ENCODE results near the gene PTDSS2.

The PTDSS2 gene

DNA sequence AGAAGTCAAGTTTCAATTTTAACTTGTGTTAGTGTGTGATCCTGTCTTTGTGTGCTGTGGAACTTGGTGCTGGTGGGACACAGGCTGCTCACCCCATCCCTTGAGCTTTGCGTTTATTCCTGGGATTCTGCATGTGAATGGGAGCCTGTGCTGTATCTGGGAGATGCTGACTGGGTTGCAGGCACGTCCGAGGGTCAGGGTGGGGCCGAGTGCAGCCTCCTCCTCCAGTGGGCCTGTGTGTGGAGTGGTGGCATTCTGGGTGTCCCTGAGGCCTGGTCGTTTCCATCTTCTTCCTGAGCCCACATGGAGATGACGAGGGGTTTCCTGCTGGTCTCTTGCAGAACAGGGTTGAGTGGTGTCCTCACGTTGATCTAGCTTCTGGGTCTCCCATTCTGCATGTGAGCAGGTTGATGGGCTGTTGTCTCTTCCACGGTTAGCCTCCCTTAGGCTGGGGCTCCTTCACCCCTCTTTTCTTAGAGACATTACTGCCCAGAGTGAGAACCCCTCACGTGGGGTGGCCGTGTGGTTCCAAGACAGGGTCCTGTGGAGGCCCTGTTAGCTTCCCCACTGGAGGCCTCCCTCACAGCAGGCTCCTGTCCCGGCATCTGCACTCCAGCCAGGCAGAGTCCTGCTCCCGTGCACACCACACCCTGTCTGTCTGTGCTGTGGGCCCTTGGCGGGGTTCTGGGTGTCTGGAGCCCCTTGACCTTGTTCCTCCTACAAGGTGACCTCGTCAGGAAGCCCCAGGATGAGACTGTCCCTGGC, 4.9 kb downstream of the PTDSS2 start:
- DNase-seq (ENCODE audit: low read depth): no peak
- no peak overlapping the region for H3K4me3 ChIP-seq (ENCODE audit: low read depth, low read length)
- TF ChIP-seq MYC (IDR thresholded peaks at IDR 0.05; ENCODE audit: low read depth, low read length) (no peak), POLR2A (IDR thresholded peaks at IDR 0.05; ENCODE audit: extremely low read depth, insufficient read length) (no peak)
- TF ChIP-seq, protein P1, sequence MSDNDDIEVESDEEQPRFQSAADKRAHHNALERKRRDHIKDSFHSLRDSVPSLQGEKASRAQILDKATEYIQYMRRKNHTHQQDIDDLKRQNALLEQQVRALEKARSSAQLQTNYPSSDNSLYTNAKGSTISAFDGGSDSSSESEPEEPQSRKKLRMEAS (IDR thresholded peaks at IDR 0.05; ENCODE audit: low read depth, low read length): no peak
- TF ChIP-seq, protein P2, sequence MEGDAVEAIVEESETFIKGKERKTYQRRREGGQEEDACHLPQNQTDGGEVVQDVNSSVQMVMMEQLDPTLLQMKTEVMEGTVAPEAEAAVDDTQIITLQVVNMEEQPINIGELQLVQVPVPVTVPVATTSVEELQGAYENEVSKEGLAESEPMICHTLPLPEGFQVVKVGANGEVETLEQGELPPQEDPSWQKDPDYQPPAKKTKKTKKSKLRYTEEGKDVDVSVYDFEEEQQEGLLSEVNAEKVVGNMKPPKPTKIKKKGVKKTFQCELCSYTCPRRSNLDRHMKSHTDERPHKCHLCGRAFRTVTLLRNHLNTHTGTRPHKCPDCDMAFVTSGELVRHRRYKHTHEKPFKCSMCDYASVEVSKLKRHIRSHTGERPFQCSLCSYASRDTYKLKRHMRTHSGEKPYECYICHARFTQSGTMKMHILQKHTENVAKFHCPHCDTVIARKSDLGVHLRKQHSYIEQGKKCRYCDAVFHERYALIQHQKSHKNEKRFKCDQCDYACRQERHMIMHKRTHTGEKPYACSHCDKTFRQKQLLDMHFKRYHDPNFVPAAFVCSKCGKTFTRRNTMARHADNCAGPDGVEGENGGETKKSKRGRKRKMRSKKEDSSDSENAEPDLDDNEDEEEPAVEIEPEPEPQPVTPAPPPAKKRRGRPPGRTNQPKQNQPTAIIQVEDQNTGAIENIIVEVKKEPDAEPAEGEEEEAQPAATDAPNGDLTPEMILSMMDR (IDR thresholded peaks at IDR 0.05; ENCODE audit: low read depth, low read length): no peak

DNA sequence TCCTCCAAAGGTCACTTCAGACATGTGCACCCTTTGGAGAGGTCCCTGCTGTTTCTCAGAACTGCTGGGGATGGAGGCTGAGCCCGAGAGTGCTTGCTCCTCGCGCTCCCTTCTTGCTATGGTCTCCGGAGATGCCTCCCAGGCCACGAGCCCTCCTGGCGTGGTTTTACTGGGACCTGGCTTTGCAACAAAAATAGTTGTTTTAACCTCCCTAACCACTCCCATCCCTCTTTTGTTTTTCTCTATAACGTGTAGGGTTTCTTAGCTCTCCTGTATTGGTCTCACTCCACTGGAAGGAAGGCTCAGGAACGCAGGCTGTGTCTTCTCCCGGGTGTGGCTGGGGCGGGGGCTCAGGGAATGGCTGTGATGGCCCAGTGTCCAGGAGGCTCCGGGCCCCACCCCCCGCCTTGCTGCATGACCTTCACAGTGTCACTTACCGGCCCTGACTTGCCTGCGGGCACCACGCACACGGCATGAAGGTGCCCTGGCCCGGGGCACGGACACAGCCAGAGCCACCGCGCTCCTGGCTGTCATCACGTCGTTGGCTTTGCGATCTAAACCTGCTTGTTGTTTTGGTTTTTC, 5.6 kb downstream of the PTDSS2 start:
- H3K4me3 ChIP-seq (ENCODE audit: low read depth, low read length): no peak overlapping the region
- TF ChIP-seq, protein P1 (IDR thresholded peaks at IDR 0.05; ENCODE audit: low read depth, low read length): no peak
- TF ChIP-seq, protein P2 (IDR thresholded peaks at IDR 0.05; ENCODE audit: low read depth, low read length): no peak
- TF ChIP-seq POLR2A (IDR thresholded peaks at IDR 0.05; ENCODE audit: extremely low read depth, insufficient read length) (no peak), MYC (IDR thresholded peaks at IDR 0.05; ENCODE audit: low read depth, low read length) (no peak)
- no peak for DNase-seq (ENCODE audit: low read depth)

DNA sequence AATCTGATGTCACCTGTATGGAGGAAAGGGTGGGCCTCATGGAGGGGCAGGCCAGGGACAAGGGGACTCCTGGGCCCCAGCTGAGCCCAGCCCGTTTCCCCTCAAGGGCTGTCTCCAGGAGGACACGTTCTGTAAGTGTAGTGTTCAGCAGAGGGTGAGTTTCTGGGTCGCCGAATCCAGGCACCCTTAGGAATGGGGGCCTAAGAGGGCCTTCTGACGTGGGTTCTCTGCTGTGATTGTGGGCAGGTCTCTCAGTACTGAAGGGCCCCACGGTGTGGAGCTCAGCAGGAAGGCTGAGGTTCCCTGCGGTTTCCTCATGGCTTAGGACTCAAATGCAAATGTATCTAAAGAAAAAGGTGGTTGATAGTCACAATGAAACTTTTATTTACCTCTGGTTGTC, 6.5 kb downstream of the PTDSS2 start:
- no peak overlapping the region for H3K4me3 ChIP-seq (ENCODE audit: low read depth, low read length)
- TF ChIP-seq, protein P1 (IDR thresholded peaks at IDR 0.05; ENCODE audit: low read depth, low read length): no peak
- TF ChIP-seq POLR2A (IDR thresholded peaks at IDR 0.05; ENCODE audit: extremely low read depth, insufficient read length): no peak
- TF ChIP-seq MYC (IDR thresholded peaks at IDR 0.05; ENCODE audit: low read depth, low read length): no peak
- TF ChIP-seq, protein P2 (IDR thresholded peaks at IDR 0.05; ENCODE audit: low read depth, low read length): no peak
- no peak for DNase-seq (ENCODE audit: low read depth)

DNA sequence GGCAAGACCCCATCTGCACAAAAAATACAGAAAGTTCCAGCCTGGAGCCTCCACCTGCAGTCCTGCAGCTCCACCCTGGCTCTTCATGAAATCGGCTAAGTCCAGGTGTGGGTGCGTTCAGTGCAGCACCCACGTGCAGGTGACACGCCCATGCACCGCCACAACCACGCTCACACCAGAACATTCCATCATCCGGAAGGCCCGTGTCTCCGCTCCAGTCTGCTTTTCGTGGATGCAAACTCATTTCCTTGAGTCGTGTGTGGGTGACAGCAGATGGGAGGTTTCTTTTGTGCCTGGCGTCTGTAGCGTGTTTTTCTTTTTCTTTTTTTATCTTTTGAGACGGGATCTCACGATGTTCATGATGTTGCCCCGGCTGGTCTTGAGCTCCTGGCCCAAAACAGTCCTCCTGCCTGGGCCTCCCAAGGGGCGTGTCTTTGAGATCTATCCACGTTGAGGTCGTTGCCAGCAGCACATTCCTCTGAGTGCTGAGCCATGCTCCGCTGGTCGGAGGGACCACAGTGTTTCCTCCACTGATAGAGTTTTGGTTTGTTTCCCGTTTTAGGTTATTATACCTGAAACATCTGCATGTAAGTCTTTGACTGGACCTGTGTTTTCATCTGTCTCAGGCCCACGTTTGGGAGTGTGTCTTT, 7.2 kb downstream of the PTDSS2 start:
- no peak for DNase-seq (ENCODE audit: low read depth)
- TF ChIP-seq MYC (IDR thresholded peaks at IDR 0.05; ENCODE audit: low read depth, low read length): no peak
- TF ChIP-seq, protein P1 (IDR thresholded peaks at IDR 0.05; ENCODE audit: low read depth, low read length): no peak
- H3K4me3 ChIP-seq (ENCODE audit: low read depth, low read length): no peak overlapping the region

DNA sequence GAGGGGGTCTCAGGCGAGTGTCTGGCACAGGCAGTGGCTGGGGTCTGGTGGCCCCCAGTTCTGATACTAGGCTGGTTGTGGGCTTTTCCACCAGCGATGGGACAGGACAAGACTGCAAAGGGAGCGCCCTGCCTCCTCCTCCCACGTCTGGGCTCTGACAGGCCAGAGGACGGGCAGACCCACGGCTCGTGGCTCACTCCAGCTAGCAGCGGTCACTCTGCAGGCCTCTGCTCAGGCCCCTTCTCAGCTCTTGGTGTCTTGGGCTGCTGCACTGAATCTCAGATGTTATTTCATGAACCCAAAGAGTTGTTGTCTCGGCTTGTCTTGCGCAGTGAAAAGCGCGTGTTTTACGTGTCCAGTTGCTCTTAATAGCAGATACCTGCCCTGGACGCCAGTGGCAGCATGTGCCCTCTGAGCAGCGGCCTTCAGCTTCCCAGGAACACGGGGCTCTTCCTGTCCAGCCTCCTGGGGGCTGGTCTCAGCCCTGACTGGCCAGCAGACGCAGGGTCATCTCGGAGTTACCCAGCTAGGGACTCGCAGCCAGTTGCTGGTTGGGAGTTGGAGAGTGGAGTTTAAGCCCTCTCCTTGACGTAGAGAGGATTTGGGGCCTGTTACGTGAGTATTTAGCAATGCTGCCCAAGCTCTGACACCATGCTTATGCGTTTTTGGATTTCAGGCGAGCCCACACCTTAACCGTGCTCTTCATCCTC, 9.6 kb downstream of the PTDSS2 start:
- no peak for TF ChIP-seq MYC (IDR thresholded peaks at IDR 0.05; ENCODE audit: low read depth, low read length)
- TF ChIP-seq, protein P2 (IDR thresholded peaks at IDR 0.05; ENCODE audit: low read depth, low read length): no peak
- no peak for TF ChIP-seq POLR2A (IDR thresholded peaks at IDR 0.05; ENCODE audit: extremely low read depth, insufficient read length)
- TF ChIP-seq, protein P1 (IDR thresholded peaks at IDR 0.05; ENCODE audit: low read depth, low read length): no peak
- H3K4me3 ChIP-seq (ENCODE audit: low read depth, low read length): no peak overlapping the region
- no peak for DNase-seq (ENCODE audit: low read depth)

Data from NB4 (cell line).